SU-DHL-6 (cell line): Measurements from ENCODE around the gene AGPAT4.

Experiments used
- EZH2phosphoT487 ChIP-seq: fragments of 200-600 bp; sonication (generic), shearing (Covaris generic); conservative IDR thresholded peaks from 2 replicates; pipeline ENCODE4 v1.6.1; 2018; ENCODE audit warnings: mild to moderate bottlenecking, antibody characterized with exemption, low read length, moderate library complexity, mixed read lengths
- TF ChIP-seq, protein P1 (sequence below): fragments of 200-600 bp; sonication (generic); IDR thresholded peaks from one replicate; pipeline ENCODE4 v1.5.1; 2017; ENCODE audit warnings: antibody characterized with exemption, mild to moderate bottlenecking, low read length, moderate library complexity; ENCODE audit not compliant: insufficient read depth, poor library complexity, severe bottlenecking

DNA sequence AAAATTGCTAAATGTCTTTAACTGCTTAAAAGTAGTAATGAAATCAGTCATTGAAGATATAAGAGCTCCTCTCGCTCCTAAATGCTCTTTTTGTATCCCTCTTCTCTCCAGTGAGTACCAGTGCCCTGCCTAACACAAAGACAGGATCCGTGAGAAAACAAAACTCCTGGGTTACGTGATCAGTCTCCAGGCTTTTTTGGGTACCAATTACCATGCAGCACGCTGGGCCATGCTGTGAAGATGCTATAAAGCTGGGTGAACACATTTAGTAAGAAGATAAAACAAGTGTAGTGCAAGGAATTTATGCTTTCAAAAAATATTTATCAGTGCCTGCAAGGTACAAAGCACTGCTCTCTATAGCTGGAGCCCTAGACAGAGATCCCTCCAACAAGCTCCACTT, 66.7 kb downstream of the AGPAT4 start:
- TF ChIP-seq, protein P1, sequence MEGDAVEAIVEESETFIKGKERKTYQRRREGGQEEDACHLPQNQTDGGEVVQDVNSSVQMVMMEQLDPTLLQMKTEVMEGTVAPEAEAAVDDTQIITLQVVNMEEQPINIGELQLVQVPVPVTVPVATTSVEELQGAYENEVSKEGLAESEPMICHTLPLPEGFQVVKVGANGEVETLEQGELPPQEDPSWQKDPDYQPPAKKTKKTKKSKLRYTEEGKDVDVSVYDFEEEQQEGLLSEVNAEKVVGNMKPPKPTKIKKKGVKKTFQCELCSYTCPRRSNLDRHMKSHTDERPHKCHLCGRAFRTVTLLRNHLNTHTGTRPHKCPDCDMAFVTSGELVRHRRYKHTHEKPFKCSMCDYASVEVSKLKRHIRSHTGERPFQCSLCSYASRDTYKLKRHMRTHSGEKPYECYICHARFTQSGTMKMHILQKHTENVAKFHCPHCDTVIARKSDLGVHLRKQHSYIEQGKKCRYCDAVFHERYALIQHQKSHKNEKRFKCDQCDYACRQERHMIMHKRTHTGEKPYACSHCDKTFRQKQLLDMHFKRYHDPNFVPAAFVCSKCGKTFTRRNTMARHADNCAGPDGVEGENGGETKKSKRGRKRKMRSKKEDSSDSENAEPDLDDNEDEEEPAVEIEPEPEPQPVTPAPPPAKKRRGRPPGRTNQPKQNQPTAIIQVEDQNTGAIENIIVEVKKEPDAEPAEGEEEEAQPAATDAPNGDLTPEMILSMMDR: no peak
- no peak for TF ChIP-seq EZH2phosphoT487
